GM23248 (cell line): ENCODE measurements around the gene KCNJ1. TPM values are rescaled to one million over a fixed set of nuclear protein-coding genes. Genes with fewer than 3 reads are reported as not detected.

Source experiments
- DNase-seq: peaks from one replicate; pipeline ENCODE4 v3.0.0-alpha.2; 2015
- H2AFZ ChIP-seq: fragments of 200-600 bp; sonication (generic); 2 replicates; pipeline ENCODE4 v1.6.1; 2016; ENCODE audit warnings: antibody characterized with exemption
- H3F3A ChIP-seq: fragments of 200-600 bp; sonication (generic); 2 replicates; pipeline ENCODE4 v1.6.1; 2016; ENCODE audit warnings: mild to moderate bottlenecking, antibody characterized with exemption, mixed run types; ENCODE audit not compliant: insufficient read depth
- H3K27ac ChIP-seq: fragments of 200-600 bp; sonication (generic); 2 replicates; pipeline ENCODE4 v1.5.1; 2016; ENCODE audit warnings: mild to moderate bottlenecking
- H3K27me3 ChIP-seq: fragments of 200-600 bp; sonication (generic); replicated peaks from 2 replicates; pipeline ENCODE4 v1.6.1; 2016; ENCODE audit warnings: mild to moderate bottlenecking; ENCODE audit not compliant: insufficient read depth
- H3K36me3 ChIP-seq: fragments of 200-600 bp; sonication (generic); 2 replicates; pipeline ENCODE4 v1.6.1; 2016; ENCODE audit warnings: low read depth, mild to moderate bottlenecking
- H3K4me1 ChIP-seq: fragments of 200-600 bp; sonication (generic); 2 replicates; pipeline ENCODE4 v1.6.1; 2016; ENCODE audit warnings: mild to moderate bottlenecking; ENCODE audit not compliant: insufficient read depth
- H3K4me2 ChIP-seq: fragments of 200-600 bp; sonication (generic); one replicate; pipeline ENCODE4 v1.6.1; 2016; ENCODE audit warnings: mild to moderate bottlenecking; ENCODE audit not compliant: unreplicated experiment
- H3K4me3 ChIP-seq: fragments of 200-600 bp; sonication (generic); 2 replicates; pipeline ENCODE4 v1.5.1; 2016; ENCODE audit warnings: mild to moderate bottlenecking
- H3K79me2 ChIP-seq: fragments of 200-600 bp; sonication (generic); 2 replicates; pipeline ENCODE4 v1.6.1; 2016; ENCODE audit warnings: mild to moderate bottlenecking; ENCODE audit not compliant: insufficient read depth
- H3K9ac ChIP-seq: fragments of 200-600 bp; sonication (generic); 2 replicates; pipeline ENCODE4 v1.6.1; 2016; ENCODE audit warnings: mild to moderate bottlenecking
- H3K9me2 ChIP-seq: fragments of 200-600 bp; sonication (generic); 2 replicates; pipeline ENCODE4 v1.6.1; 2016; ENCODE audit warnings: mixed run types, mild to moderate bottlenecking, moderate library complexity; ENCODE audit not compliant: insufficient read depth
- H3K9me3 ChIP-seq: fragments of 200-600 bp; sonication (generic); one replicate; pipeline ENCODE4 v1.6.1; 2017; ENCODE audit warnings: low read depth
- H4K20me1 ChIP-seq: fragments of 200-600 bp; sonication (generic); 2 replicates; pipeline ENCODE4 v1.6.0; 2016; ENCODE audit not compliant: insufficient read depth
- EZH2 ChIP-seq: fragments of 200-600 bp; sonication (generic); IDR thresholded peaks from 2 replicates; pipeline ENCODE4 v1.6.1; 2018; ENCODE audit warnings: antibody characterized with exemption, mild to moderate bottlenecking; ENCODE audit not compliant: insufficient read depth, poor library complexity, severe bottlenecking
- EZH2phosphoT487 ChIP-seq: fragments of 200-600 bp; sonication (generic); IDR thresholded peaks from 2 replicates; pipeline ENCODE4 v1.6.1; 2018; ENCODE audit warnings: antibody characterized with exemption, moderate library complexity, mild to moderate bottlenecking, low read depth; ENCODE audit not compliant: insufficient read depth
- WGBS, 2 experiments: methylation state at CpG; one replicate each; pipeline ENCODE4 v1.1.6; 2015 to 2017; ENCODE audit warnings: low lambda C conversion rate in 2 of 2, low coverage in 1 of 2; ENCODE audit errors: missing lambda C conversion rate in 2 of 2; 5-methylcytosine and 5-hydroxymethylcytosine counted together
- in situ Hi-C: fragments of 300-500 bp; cut with MboI; formaldehyde crosslinking; loops from 2 replicates; pipeline ENCODE4 v1.15.0; 2020
- polyA plus RNA-seq: library from polyadenylated mRNA; unstranded; fragments of >200 nt; fragmentation: Nextera tagmentation; extraction: Ambion mirVana; gene quantifications from 2 replicates; pipeline ENCODE4 v1.2.1, GENCODE V29; 2016
- total RNA-seq: library from RNA; depleted of rRNA; stranded (reverse); fragments of >200 nt; shearing (Covaris generic); gene quantifications from 2 replicates; pipeline ENCODE4 v1.2.3, GENCODE V29; 2014

KCNJ1 gene
- total and polyA plus RNA-seq, 2 experiments from 2014 or later = not detected

GRCh38 chr11:128894685-128895084 lies 27.6 kb upstream of the KCNJ1 start:
- Histone ChIP-seq H3K4me2 (no peak overlapping the region), H3K9me3 (no peaks in the 10 kb centered on the region), H3K27me3 (no peaks in the 10 kb centered on the region; the same call in 1 of the 2 replicates), H2AFZ (no peak overlapping the region), H3K4me3 (no peak overlapping the region), H3K36me3 (no peaks in the 10 kb centered on the region), H3K9ac (no peak overlapping the region), H3K9me2 (no peaks in the 10 kb centered on the region), H3K4me1 (peaks cover 12% of the 10 kb centered on the region; the same call in 1 of the 2 replicates), H4K20me1 (no peaks in the 10 kb centered on the region), H3K79me2 (no peaks in the 10 kb centered on the region), H3F3A (0 out of 2 replicates have a peak, but pooled peaks cover 12% of the 10 kb centered on the region), H3K27ac (no peak overlapping the region)
- in situ Hi-C loops = no loop called here
- TF ChIP-seq EZH2phosphoT487 (no peak), EZH2 (no peak)
- 78% methylated on average over 6 of the region's 6 CpGs for WGBS, 2 experiments
- no peak for DNase-seq

GRCh38 chr11:128894286-128894681 lies 27.2 kb upstream of the KCNJ1 start:
- H4K20me1 ChIP-seq = no peaks in the 10 kb centered on the region
- TF ChIP-seq EZH2 = no peak
- TF ChIP-seq EZH2phosphoT487 = no peak
- no peak overlapping the region for H3K27ac ChIP-seq
- in situ Hi-C loops = no loop called here
- H3K4me3 ChIP-seq = no peak overlapping the region
- WGBS, 2 experiments = 86 to 88% methylated on average over 3 of the region's 3 CpGs
- no peak overlapping the region for H3K9ac ChIP-seq
- H2AFZ ChIP-seq = no peak overlapping the region
- no peak overlapping the region for H3K4me2 ChIP-seq
- no peaks in the 10 kb centered on the region for H3K79me2 ChIP-seq
- no peaks in the 10 kb centered on the region; the same call in 1 of the 2 replicates for H3K27me3 ChIP-seq
- H3K36me3 ChIP-seq = no peaks in the 10 kb centered on the region
- no peaks in the 10 kb centered on the region for H3K9me3 ChIP-seq
- H3K9me2 ChIP-seq = no peaks in the 10 kb centered on the region
- 0 out of 2 replicates have a peak, but pooled peaks cover 12% of the 10 kb centered on the region for H3F3A ChIP-seq
- no peak for DNase-seq
- peaks cover 12% of the 10 kb centered on the region; the same call in 1 of the 2 replicates for H3K4me1 ChIP-seq

- no peaks in the 10 kb centered on the region for H3K9me3 ChIP-seq
- no peaks in the 10 kb centered on the region for H3K36me3 ChIP-seq
- H3K9ac ChIP-seq = no peak overlapping the region
- no peaks in the 10 kb centered on the region for H4K20me1 ChIP-seq
- H3K4me3 ChIP-seq = no peak overlapping the region
- no peaks in the 10 kb centered on the region; the same call in 1 of the 2 replicates for H3K27me3 ChIP-seq
- in situ Hi-C loops = no loop called here
- 0 out of 2 replicates have a peak, but pooled peaks cover 9% of the 10 kb centered on the region for H3F3A ChIP-seq
- TF ChIP-seq EZH2phosphoT487 (no peak), EZH2 (no peak)
- no peak overlapping the region for H3K4me2 ChIP-seq
- no peaks in the 10 kb centered on the region for H3K9me2 ChIP-seq
- H3K79me2 ChIP-seq = no peaks in the 10 kb centered on the region
- no peak overlapping the region for H2AFZ ChIP-seq
- H3K27ac ChIP-seq = no peak overlapping the region
- DNase-seq = no peak
- 85 to 88% methylated on average over 9 of the region's 9 CpGs for WGBS, 2 experiments
- H3K4me1 ChIP-seq = peaks cover 9% of the 10 kb centered on the region; the same call in 1 of the 2 replicates
Measured at GRCh38 chr11:128893578-128894285, 26.6 kb upstream of the KCNJ1 start.

- no peaks in the 10 kb centered on the region for H3K9me2 ChIP-seq
- no peaks in the 10 kb centered on the region for H3K79me2 ChIP-seq
- 0 out of 2 replicates have a peak, but pooled peaks cover 6% of the 10 kb centered on the region for H3F3A ChIP-seq
- no peak overlapping the region for H3K4me3 ChIP-seq
- no peaks in the 10 kb centered on the region for H3K9me3 ChIP-seq
- H3K4me2 ChIP-seq = no peak overlapping the region
- H3K36me3 ChIP-seq = no peaks in the 10 kb centered on the region
- H3K27ac ChIP-seq = no peak overlapping the region
- no peaks in the 10 kb centered on the region; the same call in 1 of the 2 replicates for H3K27me3 ChIP-seq
- H3K4me1 ChIP-seq = 0 out of 2 replicates have a peak, but pooled peaks cover 1% of the 10 kb centered on the region
- DNase-seq = no peak
- no peaks in the 10 kb centered on the region for H4K20me1 ChIP-seq
- no peak overlapping the region for H2AFZ ChIP-seq
- TF ChIP-seq EZH2phosphoT487 (no peak), EZH2 (no peak)
- 88 to 92% methylated on average over 4 of the region's 4 CpGs for WGBS, 2 experiments
- H3K9ac ChIP-seq = no peak overlapping the region
- in situ Hi-C loops = no loop called here
Measured at GRCh38 chr11:128892866-128893565, 25.9 kb upstream of the KCNJ1 start.
